Prostate gland (tissue), 2 donors: ENCODE measurements around the gene OVOL1.

Experiments used
- CTCF ChIP-seq, 4 experiments: fragments of 200-600 bp in 2 of 4; fragments of 450-650 bp in 2 of 4; sonication (generic) in 2 of 4; IDR thresholded peaks; 1 replicate in 3 of 4; 2 replicates in 1 of 4; pipeline ENCODE4 v1.5.1; 2016 to 2019; ENCODE audit warnings: antibody characterized with exemption in 4 of 4, mild to moderate bottlenecking in 2 of 4, moderate library complexity in 2 of 4
- POLR2A ChIP-seq: fragments of 450-650 bp; IDR thresholded peaks from one replicate; pipeline ENCODE4 v1.6.1; 2016; ENCODE audit warnings: antibody characterized with exemption, mild to moderate bottlenecking
- POLR2AphosphoS5 ChIP-seq: sonication (generic); formaldehyde crosslinking; IDR thresholded peaks from one replicate; pipeline ENCODE4 v1.6.1; 2017; ENCODE audit warnings: antibody characterized with exemption

- TF ChIP-seq POLR2A (no peak), CTCF (IDR thresholded peaks at IDR 0.05) (no peak), POLR2AphosphoS5 (no peak)
Measured at GRCh38 chr11:65809496-65809895, 22.6 kb downstream of the OVOL1 start.
